ENCODE data around the gene DNAAF5.

DNA sequence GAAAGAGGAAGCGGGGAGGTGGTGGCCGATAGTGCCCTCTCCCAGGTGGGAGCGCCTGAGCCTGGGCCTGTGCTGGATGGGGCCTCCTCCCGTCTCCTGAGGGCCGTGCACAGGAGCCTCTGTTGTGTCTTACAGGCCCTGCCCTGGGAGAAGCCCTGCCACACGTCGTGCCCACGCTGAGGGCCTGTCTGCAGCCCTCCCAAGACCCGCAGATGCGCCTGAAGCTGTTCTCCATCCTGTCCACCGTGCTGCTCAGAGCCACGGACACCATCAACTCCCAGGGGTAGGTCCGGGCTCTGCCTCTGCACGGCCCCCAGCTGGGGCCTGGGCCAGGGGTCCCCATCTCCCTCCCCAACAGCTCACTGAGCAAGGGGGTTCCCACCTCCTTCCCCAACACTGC is 43.8 kb downstream of the DNAAF5 start:
- TF ChIP-seq, protein P1, sequence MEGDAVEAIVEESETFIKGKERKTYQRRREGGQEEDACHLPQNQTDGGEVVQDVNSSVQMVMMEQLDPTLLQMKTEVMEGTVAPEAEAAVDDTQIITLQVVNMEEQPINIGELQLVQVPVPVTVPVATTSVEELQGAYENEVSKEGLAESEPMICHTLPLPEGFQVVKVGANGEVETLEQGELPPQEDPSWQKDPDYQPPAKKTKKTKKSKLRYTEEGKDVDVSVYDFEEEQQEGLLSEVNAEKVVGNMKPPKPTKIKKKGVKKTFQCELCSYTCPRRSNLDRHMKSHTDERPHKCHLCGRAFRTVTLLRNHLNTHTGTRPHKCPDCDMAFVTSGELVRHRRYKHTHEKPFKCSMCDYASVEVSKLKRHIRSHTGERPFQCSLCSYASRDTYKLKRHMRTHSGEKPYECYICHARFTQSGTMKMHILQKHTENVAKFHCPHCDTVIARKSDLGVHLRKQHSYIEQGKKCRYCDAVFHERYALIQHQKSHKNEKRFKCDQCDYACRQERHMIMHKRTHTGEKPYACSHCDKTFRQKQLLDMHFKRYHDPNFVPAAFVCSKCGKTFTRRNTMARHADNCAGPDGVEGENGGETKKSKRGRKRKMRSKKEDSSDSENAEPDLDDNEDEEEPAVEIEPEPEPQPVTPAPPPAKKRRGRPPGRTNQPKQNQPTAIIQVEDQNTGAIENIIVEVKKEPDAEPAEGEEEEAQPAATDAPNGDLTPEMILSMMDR (IDR thresholded peaks at IDR 0.05) = no peak
- no peak for TF ChIP-seq POLR2A (IDR thresholded peaks at IDR 0.05)

Data from uterus (tissue), 2 donors.